Nephron progenitor cell (in vitro differentiated cells): Measurements from ENCODE around the gene ATP6V1C2.

Experiments
- DNase-seq: peaks from one replicate; pipeline ENCODE4 v3.0.0; 2021
- H3K27ac Mint-ChIP-seq: 2 replicates; pipeline ENCODE4 v1.8.0; 2021; ENCODE audit warnings: mild to moderate bottlenecking, moderate library complexity, mixed read lengths
- H3K27me3 Mint-ChIP-seq: 2 replicates; pipeline ENCODE4 v1.8.0; 2021; ENCODE audit warnings: mild to moderate bottlenecking, low read depth, mixed read lengths; ENCODE audit not compliant: poor library complexity
- H3K36me3 Mint-ChIP-seq: 2 replicates; pipeline ENCODE4 v1.8.0; 2021; ENCODE audit warnings: low read depth, mixed read lengths
- H3K4me1 Mint-ChIP-seq: 2 replicates; pipeline ENCODE4 v1.8.0; 2021; ENCODE audit warnings: mixed read lengths
- H3K4me3 Mint-ChIP-seq: 2 replicates; pipeline ENCODE4 v1.8.0; 2021; ENCODE audit warnings: mild to moderate bottlenecking, moderate library complexity, mixed read lengths
- H3K9me3 Mint-ChIP-seq: 2 replicates; pipeline ENCODE4 v1.8.0; 2021; ENCODE audit warnings: mild to moderate bottlenecking, moderate library complexity, mixed read lengths
- CTCF ChIP-seq: fragments of 200-600 bp; sonication (generic); IDR thresholded peaks from 2 replicates; pipeline ENCODE4 v1.5.0; 2021; ENCODE audit warnings: antibody characterized with exemption

ATP6V1C2 gene

GRCh38 chr2:10706033-10706432, 15.4 kb upstream of the ATP6V1C2 start:
- no peak for DNase-seq
- Mint-ChIP-seq H3K4me3 (no peak overlapping the region), H3K36me3 (no peaks in the 10 kb centered on the region), H3K27ac (no peak overlapping the region), H3K27me3 (peaks cover 61% of the 10 kb centered on the region), H3K4me1 (peaks cover under 1% of the 10 kb centered on the region), H3K9me3 (no peaks in the 10 kb centered on the region)
- TF ChIP-seq CTCF: no peak

GRCh38 chr2:10707831-10708230, 13.6 kb upstream of the ATP6V1C2 start:
- Mint-ChIP-seq H3K27me3 (peaks cover 66% of the 10 kb centered on the region), H3K27ac (no peak overlapping the region), H3K36me3 (no peaks in the 10 kb centered on the region), H3K9me3 (no peaks in the 10 kb centered on the region), H3K4me1 (peaks cover 11% of the 10 kb centered on the region), H3K4me3 (no peak overlapping the region)
- no peak for TF ChIP-seq CTCF
- DNase-seq: no peak

GRCh38 chr2:10709290-10709939, 12.0 kb upstream of the ATP6V1C2 start:
- Mint-ChIP-seq H3K4me3 (no peak overlapping the region), H3K27ac (no peak overlapping the region), H3K4me1 (peaks cover 11% of the 10 kb centered on the region), H3K36me3 (no peaks in the 10 kb centered on the region), H3K27me3 (peaks cover 66% of the 10 kb centered on the region), H3K9me3 (no peaks in the 10 kb centered on the region)
- peak; percentile 12 for DNase-seq
- TF ChIP-seq CTCF: peak; percentile 35

GRCh38 chr2:10712185-10712809, 9.1 kb upstream of the ATP6V1C2 start:
- Mint-ChIP-seq H3K4me1 (peaks cover 11% of the 10 kb centered on the region), H3K27ac (no peak overlapping the region)

GRCh38 chr2:10716581-10716980, 4.8 kb upstream of the ATP6V1C2 start:
- no peak for DNase-seq
- no peak overlapping the region for H3K4me3 Mint-ChIP-seq
- peaks cover 6% of the 10 kb centered on the region for H3K4me1 Mint-ChIP-seq
- peaks cover 82% of the 10 kb centered on the region for H3K27me3 Mint-ChIP-seq
- no peak overlapping the region for H3K27ac Mint-ChIP-seq
- H3K36me3 Mint-ChIP-seq: no peaks in the 10 kb centered on the region
- H3K9me3 Mint-ChIP-seq: no peaks in the 10 kb centered on the region
- TF ChIP-seq CTCF: no peak

More at GRCh38 chr2:10712185-10712809, 9.1 kb upstream of the ATP6V1C2 start:
- H3K36me3 Mint-ChIP-seq: no peaks in the 10 kb centered on the region
- peak overlapping the region; percentile 49 for H3K4me3 Mint-ChIP-seq
- DNase-seq: no peak
- TF ChIP-seq CTCF: no peak
- H3K27me3 Mint-ChIP-seq: peaks cover 68% of the 10 kb centered on the region
- H3K9me3 Mint-ChIP-seq: no peaks in the 10 kb centered on the region

- Mint-ChIP-seq H3K27ac (no peak overlapping the region), H3K4me3 (no peak overlapping the region), H3K9me3 (no peaks in the 10 kb centered on the region), H3K4me1 (peaks cover 6% of the 10 kb centered on the region), H3K36me3 (no peaks in the 10 kb centered on the region), H3K27me3 (peaks cover 87% of the 10 kb centered on the region)
- DNase-seq: no peak
- no peak for TF ChIP-seq CTCF
These were observed 3.8 kb upstream of the ATP6V1C2 start for GRCh38 chr2:10717628-10718027.
